Nephron (organoid): ENCODE results near the gene RNF167.
A peak's percentile ranks its signal among the peaks of the same experiment; 100 is the strongest.

ENCODE experiments used
- H3K27ac Mint-ChIP-seq, 3 experiments: 2 replicates each; pipeline ENCODE4 v1.8.0; 2020; ENCODE audit warnings: mixed read lengths in 3 of 3, mild to moderate bottlenecking in 2 of 3, moderate library complexity in 1 of 3
- H3K27me3 Mint-ChIP-seq: 2 replicates; pipeline ENCODE4 v1.8.0; 2021; ENCODE audit warnings: low read depth, mild to moderate bottlenecking, moderate library complexity, mixed read lengths
- H3K36me3 Mint-ChIP-seq: 2 replicates; pipeline ENCODE4 v1.8.0; 2020; ENCODE audit warnings: low read depth, mixed read lengths
- H3K4me1 Mint-ChIP-seq: 2 replicates; pipeline ENCODE4 v1.8.0; 2020; ENCODE audit warnings: mixed read lengths
- H3K4me3 Mint-ChIP-seq, 3 experiments: 2 replicates each; pipeline ENCODE4 v1.8.0; 2020; ENCODE audit warnings: mild to moderate bottlenecking in 3 of 3, mixed read lengths in 3 of 3, moderate library complexity in 2 of 3
- H3K9me3 Mint-ChIP-seq: 2 replicates; pipeline ENCODE4 v1.8.0; 2020; ENCODE audit warnings: mixed read lengths
- CTCF ChIP-seq, 3 experiments: fragments of 200-600 bp; sonication (generic); IDR thresholded peaks; one replicate each; pipeline ENCODE4 v1.5.0; 2021; ENCODE audit warnings: antibody characterized with exemption in 3 of 3; ENCODE audit not compliant: unreplicated experiment in 3 of 3

The RNF167 gene

DNA sequence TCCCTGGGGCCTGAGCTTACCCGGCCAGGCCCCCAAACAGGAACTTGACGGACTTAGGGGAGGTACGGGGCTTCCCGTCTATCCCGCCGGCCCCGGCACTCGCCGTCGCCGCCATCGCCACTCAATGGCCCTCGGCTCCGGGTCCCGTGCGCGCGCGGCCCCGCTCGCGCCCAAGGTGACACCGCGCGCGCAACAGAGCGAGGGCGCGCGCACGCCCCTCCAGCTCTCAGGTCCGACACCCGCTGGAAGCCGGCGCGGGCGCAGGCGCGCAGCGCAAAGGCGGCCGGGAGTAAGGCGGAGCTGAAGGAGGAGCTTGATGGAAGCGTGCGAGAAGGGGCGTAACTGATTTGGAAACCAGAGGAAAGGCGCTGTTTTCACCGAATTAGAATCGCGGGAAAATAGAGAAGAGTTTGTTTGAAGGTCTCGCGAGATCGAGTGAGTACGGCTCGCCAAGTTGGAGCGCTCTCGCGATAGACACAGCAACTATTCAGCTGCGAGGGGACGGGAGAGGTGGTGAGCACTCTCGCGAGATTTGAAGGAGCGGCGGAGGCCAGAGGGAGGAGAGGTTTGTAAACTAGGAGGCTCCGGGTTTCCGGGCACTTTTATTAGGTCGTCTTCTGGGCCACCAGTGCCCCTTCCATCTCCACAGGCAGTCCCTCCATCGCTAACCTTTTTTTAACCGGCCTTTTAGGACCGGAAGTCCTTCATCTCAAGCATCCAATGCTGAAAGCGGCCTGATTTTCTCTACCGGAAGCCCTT, at the start of gene RNF167, which contains the start of gene SLC25A11:
RNF167 (plus strand) TSS at position 473 of the 759 bp plus-strand sequence. CDS start 642 bp downstream, outside the sequence.
SLC25A11 (minus strand) TSS at position 251 of the 759 bp plus-strand sequence; CDS start at position 115, 136 bp downstream.
- Mint-ChIP-seq H3K27me3 (no peaks in the 10 kb centered on the region), H3K4me1 (peaks cover 47% of the 10 kb centered on the region), H3K4me3 (peak within 1 kb of the TSS; percentile 91 to 98 (median 93)), H3K9me3 (no peaks in the 10 kb centered on the region), H3K27ac (peak within 1 kb of the TSS; percentile 99 to 100 (median 100)), H3K36me3 (peaks cover 43% of the 10 kb centered on the region)
- no peak for TF ChIP-seq CTCF (IDR thresholded peaks at IDR 0.05; ENCODE audit: unreplicated experiment in 3 of 3)

DNA sequence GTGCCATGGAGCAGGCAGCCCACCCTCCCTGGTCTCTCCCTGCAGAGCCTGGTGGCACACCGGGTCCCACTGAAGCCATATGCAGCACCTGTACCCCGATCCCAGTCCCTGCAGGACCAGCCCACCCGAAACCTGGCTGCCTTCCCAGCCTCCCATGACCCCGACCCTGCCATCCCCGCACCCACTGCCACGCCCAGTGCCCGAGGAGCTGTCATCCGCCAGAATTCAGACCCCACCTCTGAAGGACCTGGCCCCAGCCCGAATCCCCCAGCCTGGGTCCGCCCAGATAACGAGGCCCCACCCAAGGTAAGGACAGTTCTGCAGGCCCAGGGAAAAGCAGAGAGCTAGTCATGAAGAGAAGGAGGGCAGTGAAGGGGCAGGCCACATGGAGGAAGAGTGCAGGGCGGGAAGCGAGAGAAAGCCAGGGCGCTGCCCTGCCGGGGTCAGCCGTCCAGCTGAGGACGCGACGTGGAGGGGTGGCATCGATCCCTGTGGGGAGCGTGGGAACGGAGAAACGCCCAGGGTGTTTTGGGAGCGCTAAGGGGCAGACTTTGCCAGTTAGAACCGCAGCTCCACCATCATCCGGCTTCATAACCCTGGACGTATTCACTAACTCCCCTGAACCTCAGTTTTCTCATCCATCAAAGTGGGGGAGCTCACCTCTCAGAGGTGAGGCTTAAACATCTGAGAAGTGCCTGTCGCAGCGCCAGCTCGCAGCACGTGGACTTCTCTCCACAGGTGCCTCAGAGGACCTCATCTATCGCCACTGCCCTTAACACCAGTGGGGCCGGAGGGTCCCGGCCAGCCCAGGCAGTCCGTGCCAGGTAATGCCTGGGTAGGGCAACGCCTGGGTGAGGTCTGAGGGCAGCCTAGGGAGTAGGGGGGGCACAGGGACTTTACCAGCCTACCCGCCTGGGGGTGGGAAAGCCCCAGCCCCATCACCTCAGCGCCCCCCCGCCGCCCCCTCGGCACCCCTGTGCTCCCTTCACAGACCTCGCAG, 48.4 kb upstream of the RNF167 start:
- Mint-ChIP-seq H3K27ac (no peak overlapping the region), H3K36me3 (peaks cover 32% of the 10 kb centered on the region), H3K9me3 (no peaks in the 10 kb centered on the region), H3K27me3 (no peaks in the 10 kb centered on the region), H3K4me1 (peaks cover 4% of the 10 kb centered on the region), H3K4me3 (no peak overlapping the region)
- no peak for TF ChIP-seq CTCF (IDR thresholded peaks at IDR 0.05; ENCODE audit: unreplicated experiment in 3 of 3)

GRCh38 chr17:4892499-4893221, 47.4 kb upstream of the RNF167 start:
- H3K27ac Mint-ChIP-seq: peak overlapping the region in 1 of 3 experiments; percentile 76
- peak overlapping the region in 1 of 3 experiments; percentile 46 for H3K4me3 Mint-ChIP-seq
- H3K4me1 Mint-ChIP-seq: peaks cover 4% of the 10 kb centered on the region
- H3K36me3 Mint-ChIP-seq: peaks cover 24% of the 10 kb centered on the region
- TF ChIP-seq CTCF (IDR thresholded peaks at IDR 0.05; ENCODE audit: unreplicated experiment in 3 of 3): no peak
- no peaks in the 10 kb centered on the region for H3K9me3 Mint-ChIP-seq
- H3K27me3 Mint-ChIP-seq: no peaks in the 10 kb centered on the region

GRCh38 chr17:4893272-4893671, 46.8 kb upstream of the RNF167 start:
- Mint-ChIP-seq H3K4me3 (no peak overlapping the region), H3K9me3 (no peaks in the 10 kb centered on the region), H3K27me3 (no peaks in the 10 kb centered on the region), H3K4me1 (peaks cover 4% of the 10 kb centered on the region), H3K36me3 (peaks cover 24% of the 10 kb centered on the region), H3K27ac (peak overlapping the region in 1 of 3 experiments; percentile 41)
- no peak for TF ChIP-seq CTCF (IDR thresholded peaks at IDR 0.05; ENCODE audit: unreplicated experiment in 3 of 3)

GRCh38 chr17:4893721-4894560, 46.1 kb upstream of the RNF167 start:
- Mint-ChIP-seq H3K27ac (no peak overlapping the region), H3K4me3 (no peak overlapping the region), H3K4me1 (peaks cover 4% of the 10 kb centered on the region), H3K27me3 (no peaks in the 10 kb centered on the region), H3K36me3 (peaks cover 23% of the 10 kb centered on the region), H3K9me3 (no peaks in the 10 kb centered on the region)
- no peak for TF ChIP-seq CTCF (IDR thresholded peaks at IDR 0.05; ENCODE audit: unreplicated experiment in 3 of 3)
